Stimulated activated CD8-positive, alpha-beta memory T cell treated with anti-CD3 and anti-CD28 coated beads, Interleukin-15, amount 100 ng/mL, for 48 hours (primary cell): ENCODE results near the gene TTYH3.

ENCODE experiments used
- DNase-seq, 2 donors: peaks; one replicate each; pipeline ENCODE4 v3.0.0-alpha.2; 2020; ENCODE audit warnings: low read depth in 2 of 2

Gene TTYH3

DNA sequence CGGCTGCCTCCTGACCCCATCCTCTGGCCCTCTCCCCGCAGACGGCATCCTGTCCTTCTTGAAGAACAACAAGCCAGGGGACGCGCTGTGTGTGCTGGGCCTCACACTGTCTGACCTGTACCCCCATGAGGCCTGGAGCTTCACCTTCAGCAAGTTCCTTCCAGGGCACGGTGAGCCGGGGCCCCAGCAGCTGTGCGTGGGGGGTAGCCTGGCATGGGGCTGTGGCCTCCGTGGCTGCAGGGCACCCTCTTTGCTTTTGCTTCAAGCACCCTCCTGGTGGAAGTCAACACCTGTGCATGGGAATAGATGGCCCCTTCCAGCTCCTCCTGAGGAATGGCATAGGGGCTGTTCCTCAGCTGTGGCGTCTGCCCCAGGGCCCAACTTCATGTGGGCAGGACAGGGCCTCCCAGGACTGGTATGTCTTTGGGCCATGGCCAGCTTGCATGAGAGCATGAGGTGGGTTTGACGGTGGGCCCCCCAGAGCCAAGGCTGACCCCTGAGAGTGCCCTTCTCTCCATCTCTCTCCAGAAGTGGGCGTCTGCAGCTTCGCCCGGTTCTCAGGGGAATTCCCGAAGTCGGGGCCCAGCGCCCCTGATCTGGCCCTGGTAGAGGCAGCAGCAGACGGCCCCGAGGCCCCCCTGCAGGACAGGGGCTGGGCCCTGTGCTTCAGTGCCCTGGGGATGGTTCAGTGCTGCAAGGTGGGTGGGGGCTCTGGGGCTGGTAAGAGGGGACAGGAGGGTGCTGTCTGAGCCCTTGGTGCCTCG, 76.9 kb downstream of the TTYH3 start:
- DNase-seq: no peak

DNA sequence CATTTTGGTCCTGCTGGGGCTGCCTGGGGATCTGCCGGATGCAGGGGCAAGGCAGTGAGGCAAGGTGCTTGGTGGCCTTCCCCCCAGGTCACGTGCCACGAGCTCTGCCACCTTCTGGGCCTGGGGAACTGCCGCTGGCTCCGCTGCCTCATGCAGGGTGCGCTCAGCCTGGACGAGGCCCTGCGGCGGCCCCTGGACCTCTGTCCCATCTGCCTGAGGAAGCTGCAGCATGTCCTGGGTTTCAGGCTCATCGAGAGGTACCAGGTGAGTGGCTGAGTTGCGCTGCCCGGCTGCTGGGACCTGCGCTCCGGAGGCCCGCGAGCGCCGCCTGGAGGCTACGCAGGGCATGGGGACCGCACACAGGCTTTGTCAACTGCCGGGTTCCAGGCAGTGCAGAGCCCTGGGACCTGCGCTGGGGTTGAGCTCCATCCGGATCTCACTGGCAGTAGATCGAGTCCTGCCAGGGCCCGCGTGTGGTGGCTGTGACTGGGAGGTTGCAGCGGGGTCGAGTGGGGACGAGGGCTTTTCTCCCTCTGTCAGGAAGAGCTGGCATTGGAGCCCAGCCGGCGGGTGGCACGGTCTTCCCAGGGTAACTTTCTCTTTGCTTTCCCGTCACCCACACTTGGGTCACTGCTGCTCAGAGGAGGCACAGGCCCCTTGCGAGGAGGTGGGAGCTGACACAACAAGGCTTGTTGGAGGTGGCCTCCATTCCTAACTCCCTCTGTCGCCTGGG, 77.9 kb downstream of the TTYH3 start:
- DNase-seq: peak; percentile 66 to 71

DNA sequence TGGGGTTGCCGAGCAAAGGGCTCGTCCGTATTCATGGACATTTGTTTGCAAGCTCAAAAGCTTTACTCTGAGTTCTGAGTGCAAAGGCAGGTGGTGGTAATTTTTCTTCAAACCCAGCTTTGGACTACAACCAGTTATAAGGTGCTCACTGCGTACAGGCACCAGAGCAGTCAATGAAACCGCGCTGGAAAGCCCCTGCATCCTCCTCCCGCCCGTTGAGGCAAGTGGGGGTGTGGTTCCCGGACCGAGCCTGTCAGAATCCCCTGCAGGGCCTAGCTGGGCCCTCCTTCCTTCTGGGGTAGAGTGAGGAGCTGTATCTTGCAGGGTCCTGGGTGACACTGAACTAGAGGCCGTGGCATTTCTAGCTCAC, 78.5 kb downstream of the TTYH3 start:
- peak in 1 of 2 donors; percentile 50 for DNase-seq

DNA sequence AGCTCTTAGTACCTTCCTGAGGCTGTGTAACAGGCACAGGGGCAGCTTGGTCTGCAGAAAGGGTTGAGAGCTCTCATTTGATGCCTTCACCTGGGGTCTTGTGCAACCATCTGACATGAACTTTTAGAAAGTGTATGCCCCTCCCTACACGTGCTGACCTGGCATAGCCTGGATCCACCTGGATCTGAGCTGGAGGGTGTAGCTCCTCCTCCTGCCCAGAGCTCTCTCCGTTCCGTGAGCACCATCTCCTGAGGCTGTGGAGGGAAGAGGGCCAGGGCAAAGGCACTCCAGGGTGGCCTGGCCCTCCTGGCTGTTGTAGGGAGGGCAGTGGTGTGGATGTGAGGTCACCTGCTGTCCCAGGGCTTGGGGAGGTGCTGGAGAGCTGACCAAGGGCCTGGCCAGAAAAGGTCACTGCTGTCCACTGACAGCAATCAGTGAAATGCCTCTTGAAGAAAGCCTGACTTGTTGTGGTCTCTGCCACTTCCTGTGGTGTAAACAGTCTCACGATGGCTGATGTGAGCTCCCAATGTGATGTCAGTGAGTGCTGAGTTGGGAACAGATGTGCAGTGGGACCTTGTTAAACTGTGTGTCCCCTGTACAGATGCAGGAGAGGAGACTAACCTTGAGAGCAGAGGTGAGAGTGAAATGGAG, 79.2 kb downstream of the TTYH3 start:
- no peak for DNase-seq

DNA sequence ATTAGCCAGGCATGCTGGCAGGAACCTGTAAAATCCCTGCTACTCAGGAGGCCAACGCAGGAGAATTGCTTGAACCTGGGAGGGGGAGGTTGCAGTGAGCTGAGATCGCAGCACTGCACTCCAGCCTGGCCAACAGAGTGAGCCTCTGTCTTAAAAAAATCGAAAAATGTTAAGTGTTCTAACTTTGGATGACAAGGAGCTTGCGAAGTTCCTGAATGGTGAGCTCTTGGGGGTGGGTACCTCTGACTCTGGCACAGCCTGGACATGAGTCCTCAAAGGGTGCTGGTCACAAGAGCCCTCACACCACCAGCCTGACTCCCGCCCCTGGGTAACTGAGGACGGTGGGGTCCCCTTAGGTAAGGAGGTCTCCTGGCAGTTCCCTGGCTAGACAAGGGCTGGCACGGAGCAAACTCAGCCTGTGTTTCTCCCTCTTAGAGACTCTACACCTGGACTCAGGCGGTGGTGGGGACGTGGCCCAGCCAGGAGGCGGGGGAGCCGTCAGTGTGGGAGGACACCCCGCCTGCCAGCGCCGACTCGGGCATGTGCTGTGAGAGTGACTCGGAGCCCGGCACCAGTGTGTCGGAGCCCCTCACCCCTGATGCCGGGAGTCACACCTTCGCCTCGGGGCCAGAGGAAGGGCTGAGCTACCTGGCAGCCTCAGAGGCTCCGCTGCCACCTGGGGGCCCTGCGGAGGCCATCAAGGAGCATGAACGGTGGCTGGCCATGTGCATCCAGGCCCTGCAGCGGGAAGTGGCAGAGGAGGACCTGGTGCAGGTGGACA, 80.3 kb downstream of the TTYH3 start:
- DNase-seq: no peak

DNA sequence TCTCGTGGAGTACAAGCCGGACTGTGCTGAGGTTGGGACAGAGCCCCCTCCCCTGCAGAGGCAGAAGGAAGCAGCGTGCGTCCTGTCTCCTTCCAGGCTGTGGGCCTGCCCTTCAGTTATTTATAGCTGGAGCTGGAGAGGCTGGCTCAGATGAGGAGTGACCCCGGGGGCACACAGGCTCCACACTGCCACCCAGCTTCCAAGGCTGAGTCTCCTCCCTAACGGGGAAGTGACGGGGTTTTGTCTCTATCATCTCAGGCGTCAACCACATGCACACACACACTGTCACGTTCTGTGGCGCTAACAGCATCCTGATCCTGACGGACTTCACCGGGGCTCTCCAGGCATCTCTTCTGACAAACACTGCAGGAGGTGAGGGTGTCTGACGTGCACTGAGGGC, 81.6 kb downstream of the TTYH3 start:
- no peak for DNase-seq

DNA sequence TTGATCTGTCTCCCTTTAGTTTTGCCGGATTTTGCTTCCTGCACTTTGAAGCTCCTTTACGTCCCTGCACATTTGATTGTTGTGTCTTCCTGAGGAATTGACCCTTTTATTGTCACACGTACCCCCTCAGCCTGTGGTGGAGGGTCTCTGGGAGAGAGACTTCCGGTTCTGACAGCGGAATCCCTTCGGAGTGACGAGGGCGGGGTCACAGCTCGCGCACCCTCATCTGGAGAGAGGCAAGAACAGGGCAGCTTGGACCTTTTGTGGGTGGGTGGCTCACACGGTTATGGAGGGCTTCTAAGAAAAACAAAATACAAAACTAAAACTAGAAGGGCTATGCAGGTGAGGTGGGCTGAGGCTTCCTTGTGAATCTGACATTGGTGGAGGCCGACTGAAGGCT, 82.2 kb downstream of the TTYH3 start:
- DNase-seq: no peak
